Measurements from ENCODE around the gene ADCY7.

The ADCY7 gene

DNA sequence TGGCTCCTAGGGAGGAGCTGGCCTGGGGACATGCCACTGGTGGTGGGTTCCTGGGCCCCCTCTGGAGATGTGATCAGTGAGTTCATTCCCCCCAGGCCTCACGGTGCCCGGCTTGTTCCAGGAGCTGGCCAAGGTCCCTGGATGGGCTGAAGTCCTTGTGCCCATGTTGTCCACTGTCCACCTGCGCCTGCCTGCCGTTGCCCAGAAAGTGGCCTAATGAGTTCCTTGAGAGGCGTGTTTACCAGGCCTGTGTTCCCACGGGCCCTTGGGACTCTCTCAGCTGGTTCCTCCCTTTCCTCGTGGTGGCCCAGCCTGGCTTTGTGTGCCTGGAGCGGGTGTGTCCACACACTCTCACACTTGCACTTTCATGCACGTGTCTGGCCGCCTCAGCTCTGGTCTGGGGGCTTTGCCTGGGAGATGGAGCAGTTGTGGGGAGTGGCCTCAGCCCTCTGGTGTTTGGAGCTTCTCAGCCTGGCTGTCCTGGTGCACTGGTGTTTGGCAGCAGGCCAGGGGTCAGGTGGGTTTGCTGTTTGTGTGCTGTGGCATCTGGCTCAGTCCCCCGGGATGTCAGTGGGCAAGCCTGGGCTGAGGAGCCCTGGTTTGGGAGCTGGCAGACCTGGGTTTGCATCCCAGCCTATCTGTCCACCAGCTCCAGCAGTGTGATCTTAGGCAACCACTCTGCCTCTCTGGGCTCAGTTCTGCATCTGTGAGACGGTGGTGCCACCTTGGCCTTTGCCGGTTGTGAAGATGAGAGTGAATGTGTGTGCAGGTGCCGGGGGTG, 18.0 kb downstream of the ADCY7 start:
- DNase-seq, result no peak

DNA sequence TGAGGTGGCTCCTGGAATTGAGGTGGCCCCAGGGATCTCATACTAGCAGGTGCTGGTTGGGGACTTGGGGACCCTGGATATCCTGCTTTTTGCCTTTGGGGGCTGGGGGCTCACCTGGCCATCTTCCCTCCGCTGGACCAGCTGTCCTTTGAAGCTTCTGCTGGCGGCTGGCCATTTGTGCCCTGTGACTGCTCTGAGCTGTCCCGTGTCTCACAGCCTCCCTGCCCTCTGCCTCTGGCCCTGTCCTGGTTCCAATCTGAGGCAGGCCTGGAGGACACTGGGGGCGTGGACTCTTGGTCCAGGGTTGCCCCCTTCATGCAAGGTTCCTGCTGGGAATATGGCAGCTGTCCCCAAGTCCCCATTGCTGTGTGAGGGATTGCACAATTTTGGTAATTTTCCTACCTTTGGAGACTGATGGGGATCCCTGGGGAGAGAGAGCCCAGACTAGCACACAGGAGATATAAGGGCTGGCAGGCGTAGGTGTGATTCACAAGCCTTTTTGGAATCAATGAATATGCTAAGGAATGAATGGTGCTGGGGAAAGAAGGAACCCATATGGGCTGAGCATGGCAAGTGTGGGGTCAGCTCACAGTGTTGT, 19.2 kb downstream of the ADCY7 start:
- no peak for DNase-seq

DNA sequence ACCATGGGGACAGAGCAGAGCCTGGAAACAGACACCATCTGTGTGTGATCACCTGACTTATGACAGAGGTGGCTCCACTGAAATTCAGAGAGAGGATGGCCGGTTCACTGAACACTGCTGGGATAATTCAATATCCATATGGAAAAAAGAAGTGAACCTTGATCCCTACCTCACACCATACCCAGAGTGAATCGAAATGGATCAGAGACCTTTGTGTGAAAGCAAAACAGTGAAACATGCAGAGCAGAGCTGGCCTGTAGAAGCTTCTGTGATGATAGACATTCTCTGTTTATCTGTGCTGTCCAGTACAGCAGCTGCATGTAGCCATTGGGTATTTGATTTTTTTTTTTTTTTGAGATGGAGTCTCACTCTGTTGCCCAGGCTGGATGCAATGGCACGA, 20.3 kb downstream of the ADCY7 start:
- DNase-seq, result no peak

DNA sequence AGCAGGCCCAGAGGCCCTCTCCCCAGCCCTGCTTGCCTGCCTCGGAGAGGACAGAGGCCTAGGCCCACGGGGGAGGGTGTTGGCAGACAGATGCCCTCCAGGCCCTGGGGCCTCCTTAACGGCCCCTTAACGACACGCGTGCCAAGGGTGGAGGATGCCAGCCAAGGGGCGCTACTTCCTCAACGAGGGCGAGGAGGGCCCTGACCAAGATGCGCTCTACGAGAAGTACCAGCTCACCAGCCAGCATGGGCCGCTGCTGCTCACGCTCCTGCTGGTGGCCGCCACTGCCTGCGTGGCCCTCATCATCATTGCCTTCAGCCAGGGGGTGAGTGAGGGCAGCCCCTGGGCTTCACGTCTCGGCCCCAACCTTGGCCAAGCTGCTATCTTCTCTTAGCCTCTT, 21.7 kb downstream of the ADCY7 start:
- DNase-seq, result no peak

DNA sequence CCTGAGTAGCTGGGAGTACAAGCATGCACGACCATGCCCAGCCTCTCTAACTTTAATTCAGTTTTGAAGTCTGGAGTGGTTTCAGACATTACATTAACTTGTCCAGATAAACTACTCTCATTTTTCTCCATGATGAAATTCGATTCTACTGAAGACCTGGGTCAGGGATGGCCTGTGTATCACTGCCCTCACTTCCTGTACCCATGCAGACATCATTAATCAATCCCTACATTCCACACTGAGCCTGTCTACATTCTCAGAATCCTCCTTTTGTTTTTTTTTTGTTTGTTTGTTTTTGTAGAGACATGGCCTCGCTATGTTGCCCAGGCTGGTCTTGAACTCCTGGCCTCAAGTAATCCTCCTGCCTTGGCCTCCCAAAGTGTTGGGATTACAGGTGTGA, 22.6 kb downstream of the ADCY7 start:
- no peak for DNase-seq

GRCh38 chr16:50289950-50290764, 23.8 kb downstream of the ADCY7 start:
- DNase-seq, result no peak

- DNase-seq, result no peak
Observed at GRCh38 chr16:50290856-50291255, 24.5 kb downstream of the ADCY7 start.

- DNase-seq, result no peak
Observed at GRCh38 chr16:50291719-50292565, 25.6 kb downstream of the ADCY7 start.

GRCh38 chr16:50292566-50292948, 26.2 kb downstream of the ADCY7 start:
- DNase-seq, result no peak

DNA sequence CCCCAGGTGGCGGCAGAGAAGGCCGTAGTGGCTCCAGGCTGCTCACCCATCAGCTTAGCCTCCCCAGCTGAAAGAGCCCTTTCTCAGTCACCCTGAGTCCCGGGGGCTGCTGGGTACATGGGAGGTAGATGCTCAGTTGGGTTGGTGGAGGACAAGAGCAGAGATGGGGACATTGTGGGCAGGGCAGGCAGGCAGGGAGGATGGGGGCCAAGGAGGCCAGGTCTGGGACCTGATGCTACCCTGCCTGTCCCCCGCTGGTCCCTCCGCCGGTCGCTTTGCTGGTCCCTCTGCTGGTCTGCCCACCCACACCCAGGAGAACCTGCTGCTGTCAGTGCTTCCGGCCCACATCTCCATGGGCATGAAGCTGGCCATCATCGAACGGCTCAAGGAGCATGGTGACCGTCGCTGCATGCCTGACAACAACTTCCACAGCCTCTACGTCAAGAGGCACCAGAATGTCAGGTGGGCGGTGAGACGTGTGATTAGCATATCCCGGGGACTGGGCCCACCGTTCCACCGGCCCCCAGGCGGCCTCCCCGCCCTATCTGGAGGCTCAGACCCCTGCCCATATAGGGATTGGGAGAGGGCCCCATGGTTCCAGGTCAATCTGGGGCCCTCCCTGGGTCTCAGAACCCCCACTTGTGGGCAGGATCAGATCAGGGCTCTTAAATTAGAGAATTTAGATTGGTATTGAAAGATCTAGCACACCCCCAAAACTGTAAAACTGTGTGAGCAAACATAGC, 26.9 kb downstream of the ADCY7 start:
- no peak for DNase-seq

DNA sequence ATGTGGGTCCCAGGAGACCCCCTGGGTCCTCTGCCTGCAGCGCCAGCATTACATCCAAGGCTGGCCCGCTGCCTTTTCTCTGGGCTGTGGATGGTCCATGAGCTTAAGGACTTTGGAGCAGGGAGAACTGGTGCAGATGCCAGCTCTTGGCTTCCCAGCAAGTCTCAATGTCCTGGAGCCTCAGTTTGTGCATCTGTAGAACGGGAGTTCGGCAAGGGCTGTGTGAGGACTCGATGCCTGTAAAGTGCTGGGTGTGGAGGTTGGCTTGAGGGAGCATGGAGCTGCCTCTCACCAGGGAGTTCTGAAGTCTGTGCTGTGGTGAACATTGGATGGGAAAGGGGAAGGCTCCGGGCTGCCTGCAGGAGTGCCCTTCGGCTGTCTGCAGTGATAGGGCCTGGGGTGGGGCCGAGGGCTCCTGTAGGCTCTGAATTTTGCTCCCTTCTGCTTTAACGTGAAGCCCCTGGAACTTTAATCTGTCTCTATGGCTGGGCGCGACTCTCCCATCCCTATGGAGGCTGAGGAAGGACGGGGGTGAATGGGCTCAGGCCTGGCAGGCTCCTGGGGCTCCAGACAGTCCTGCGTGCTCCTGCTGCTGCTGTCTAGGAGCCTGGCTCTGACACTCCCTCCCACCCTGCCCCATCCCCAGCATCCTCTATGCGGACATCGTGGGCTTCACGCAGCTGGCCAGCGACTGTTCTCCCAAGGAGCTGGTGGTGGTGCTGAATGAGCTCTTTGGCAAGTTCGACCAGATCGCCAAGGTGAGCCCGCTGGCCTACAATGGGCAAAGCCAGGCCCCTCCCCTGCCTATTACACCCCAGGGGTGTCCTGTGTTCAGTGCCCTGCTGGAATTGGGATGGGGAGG, 27.9 kb downstream of the ADCY7 start:
- DNase-seq, result no peak

DNA sequence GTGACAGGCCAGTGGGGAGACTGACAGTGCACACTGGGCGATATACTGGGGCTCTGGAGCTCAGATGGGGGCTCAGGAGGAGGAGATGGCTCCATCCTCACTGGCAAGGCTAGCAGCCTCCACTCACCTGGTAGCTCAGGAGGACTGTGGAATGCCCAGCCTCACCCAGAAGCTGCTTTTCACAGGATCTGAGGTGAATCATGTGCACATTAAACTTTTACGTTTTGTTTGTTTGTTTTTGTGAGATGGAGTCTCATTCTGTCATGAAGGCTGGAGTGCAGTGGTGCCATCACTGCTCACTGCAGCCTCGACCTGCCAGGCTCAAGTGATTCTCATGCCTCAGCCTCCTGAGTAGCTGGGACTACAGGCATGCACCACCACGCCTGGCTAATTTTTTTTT, 28.6 kb downstream of the ADCY7 start:
- no peak for DNase-seq

- DNase-seq, result no peak
Observed at GRCh38 chr16:50295541-50296132, 29.3 kb downstream of the ADCY7 start.

DNA sequence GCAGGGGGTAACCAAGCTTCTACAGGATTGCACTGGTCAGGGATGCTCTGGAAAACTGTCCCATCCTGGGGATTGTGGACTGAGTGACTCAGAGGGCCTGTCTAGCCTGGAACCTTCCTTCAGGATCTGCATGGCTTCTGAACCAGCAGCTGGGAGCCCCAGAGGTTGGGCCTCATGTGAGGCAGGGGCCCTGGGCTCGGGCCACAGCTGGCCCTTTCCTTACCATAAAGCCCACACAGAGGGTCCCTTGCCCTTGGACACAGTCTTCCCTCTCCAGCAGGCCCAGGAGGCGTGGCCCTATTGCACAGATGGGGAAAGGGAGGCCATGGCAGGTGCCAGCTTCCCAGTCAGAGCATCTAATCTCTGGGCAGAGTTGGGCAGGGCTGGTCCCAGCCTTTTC, 30.5 kb downstream of the ADCY7 start:
- DNase-seq, result no peak

DNA sequence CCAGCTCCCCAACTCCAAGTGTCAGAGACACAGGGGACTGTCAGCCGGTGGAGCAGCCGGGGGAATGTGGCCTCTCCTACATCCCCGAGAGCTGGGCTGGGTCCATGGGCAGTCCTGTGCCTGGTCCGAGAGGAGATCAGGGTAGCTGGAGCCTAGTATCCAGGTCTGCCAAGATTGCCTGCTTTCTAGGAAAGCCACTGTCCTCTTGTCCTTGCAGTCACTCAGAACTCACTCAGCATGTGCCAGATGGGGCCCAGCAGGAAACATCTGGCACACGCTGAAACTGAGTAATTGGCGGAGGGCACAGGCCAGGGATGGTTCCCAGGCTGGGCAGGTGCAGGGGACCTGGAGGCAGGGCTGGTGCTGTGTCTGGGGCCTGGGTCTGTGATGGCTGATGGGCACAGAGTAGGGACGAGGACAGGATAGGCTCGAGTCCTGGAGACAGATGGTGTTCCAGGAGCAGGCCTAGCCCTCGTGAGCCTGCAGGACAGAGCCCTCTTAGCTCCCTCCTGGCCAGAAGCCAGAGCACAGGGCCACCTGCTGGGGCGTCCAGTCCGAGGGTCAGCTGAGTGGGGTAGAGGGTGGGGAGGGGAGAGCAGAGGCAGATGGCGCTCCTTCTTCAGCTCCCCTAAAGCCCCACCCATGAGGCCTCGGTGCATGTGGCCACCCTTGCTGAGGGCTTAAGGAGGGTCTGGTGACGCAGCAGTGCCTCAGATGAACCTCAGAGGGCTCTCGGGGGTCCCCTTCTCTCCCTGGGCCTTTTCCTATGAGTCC, 31.1 kb downstream of the ADCY7 start:
- no peak for DNase-seq

GRCh38 chr16:50298075-50298460, 31.7 kb downstream of the ADCY7 start:
- no peak for DNase-seq

- no peak for DNase-seq
Observed at GRCh38 chr16:50298591-50299507, 32.5 kb downstream of the ADCY7 start.

DNA sequence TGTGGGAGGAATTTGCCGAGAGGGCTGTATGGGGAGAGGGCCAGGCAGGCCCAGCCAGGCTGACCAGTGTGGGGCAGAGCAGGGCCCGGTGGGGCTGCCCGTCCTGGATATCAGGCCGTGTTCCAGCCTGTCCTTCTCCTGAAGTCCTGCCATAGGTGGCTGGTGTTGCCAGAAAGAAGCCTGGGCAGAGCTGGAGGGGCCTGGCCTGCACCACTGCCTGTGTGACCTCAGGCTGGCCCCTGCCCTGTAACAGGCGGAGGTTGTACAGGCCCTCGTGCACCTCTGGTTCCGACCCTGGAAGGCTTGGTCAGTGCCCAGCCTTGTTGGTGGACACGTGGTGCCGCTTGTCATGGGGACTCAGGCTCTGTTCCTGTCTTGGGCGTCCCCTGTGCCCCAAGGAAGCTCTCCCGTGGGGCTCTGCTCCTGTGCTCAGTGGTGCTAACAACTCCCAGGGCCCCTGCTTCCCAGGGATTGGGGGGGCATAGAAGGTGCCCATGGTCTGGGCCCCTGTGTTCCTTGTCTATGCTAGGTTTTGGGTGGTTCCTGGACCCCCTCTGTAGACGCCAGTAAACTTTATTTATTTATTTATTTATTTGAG, 33.3 kb downstream of the ADCY7 start:
- no peak for DNase-seq

Measured in activated CD8-positive, alpha-beta memory T cell treated with anti-CD3 and anti-CD28 coated beads for 24 hours (primary cell).